BLaER1 (cell line): ENCODE measurements around the gene SLCO3A1.

ENCODE experiments used
- H3K27ac ChIP-seq: shearing (Covaris generic); formaldehyde crosslinking; 2 replicates; pipeline ENCODE4 v1.8.1; 2022
- H3K27me3 ChIP-seq: shearing (Covaris generic); formaldehyde crosslinking; 2 replicates; pipeline ENCODE4 v1.8.1; 2022
- H3K36me3 ChIP-seq: shearing (Covaris generic); formaldehyde crosslinking; 2 replicates; pipeline ENCODE4 v1.8.1; 2022
- H3K4me1 ChIP-seq: shearing (Covaris generic); formaldehyde crosslinking; 2 replicates; pipeline ENCODE4 v1.8.1; 2022
- H3K4me2 ChIP-seq: shearing (Covaris generic); formaldehyde crosslinking; 2 replicates; pipeline ENCODE4 v1.8.1; 2022
- H3K4me3 ChIP-seq: shearing (Covaris generic); formaldehyde crosslinking; 2 replicates; pipeline ENCODE4 v1.8.1; 2022
- H3K9ac ChIP-seq: shearing (Covaris generic); formaldehyde crosslinking; 2 replicates; pipeline ENCODE4 v1.8.1; 2022
- H3K9me3 ChIP-seq: shearing (Covaris generic); formaldehyde crosslinking; 2 replicates; pipeline ENCODE4 v1.8.1; 2022
- H4K20me1 ChIP-seq: shearing (Covaris generic); formaldehyde crosslinking; 2 replicates; pipeline ENCODE4 v1.8.1; 2022
- Cebpa-rat ChIP-seq: shearing (Covaris generic); IDR thresholded peaks from 2 replicates; pipeline ENCODE4 v1.8.1; 2022

Gene SLCO3A1

DNA sequence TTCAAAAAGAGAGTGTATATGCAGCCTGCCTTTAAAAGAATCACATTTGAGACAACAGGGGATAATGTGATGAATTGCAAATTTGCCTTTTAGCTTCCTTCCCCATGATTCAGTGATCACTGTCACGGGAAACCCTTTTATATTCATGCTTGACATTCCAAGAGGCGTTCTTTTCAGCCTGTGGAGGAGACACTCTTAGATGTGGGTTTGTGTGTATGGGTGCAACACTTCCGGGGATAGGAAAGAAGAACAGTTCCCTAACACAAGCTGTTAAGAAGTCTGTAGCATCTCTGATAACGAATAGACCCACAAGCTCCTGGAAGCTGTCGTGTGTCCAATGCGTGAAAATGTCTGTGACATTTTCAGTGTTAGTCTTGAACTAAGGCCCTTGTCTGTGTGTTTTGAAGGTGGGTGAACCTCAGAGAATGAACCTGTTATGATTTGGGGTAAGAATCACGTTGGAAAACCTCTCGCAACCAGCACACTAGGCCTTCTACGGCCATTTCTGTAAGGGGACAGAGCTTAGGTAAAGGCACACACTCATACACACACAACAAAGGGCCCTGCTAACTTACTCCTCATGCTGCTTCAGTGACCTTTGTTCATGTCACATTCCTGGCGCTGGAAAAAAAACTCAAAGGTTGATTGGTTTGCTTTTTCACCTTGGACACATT lies 311.0 kb downstream of the SLCO3A1 start:
- Histone ChIP-seq H3K4me2 (peak overlapping the region; percentile 56), H3K9ac (no peak overlapping the region), H3K9me3 (no peaks in the 10 kb centered on the region), H4K20me1 (no peaks in the 10 kb centered on the region), H3K27ac (no peak overlapping the region), H3K4me1 (peaks cover 45% of the 10 kb centered on the region), H3K4me3 (no peak overlapping the region), H3K27me3 (no peaks in the 10 kb centered on the region), H3K36me3 (no peaks in the 10 kb centered on the region)
- no peak for TF ChIP-seq Cebpa-rat

DNA sequence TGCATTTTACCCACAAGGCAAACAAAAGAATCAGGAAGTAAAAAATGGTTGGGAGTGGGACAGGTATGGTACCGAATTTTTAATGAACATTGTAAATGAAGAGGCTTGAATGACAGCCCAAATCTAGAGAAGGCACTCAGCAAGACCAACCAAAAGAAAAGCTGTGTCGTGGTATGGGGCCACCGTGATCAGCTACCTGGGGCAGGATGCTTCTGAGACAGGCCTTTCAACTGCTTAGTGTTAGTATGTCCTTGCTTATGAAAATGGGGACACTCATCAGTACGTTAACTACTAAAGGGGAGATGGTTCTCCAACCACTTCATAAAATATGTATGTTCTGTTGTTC lies 311.5 kb downstream of the SLCO3A1 start:
- H3K27me3 ChIP-seq = no peaks in the 10 kb centered on the region
- no peak overlapping the region for H3K4me3 ChIP-seq
- no peaks in the 10 kb centered on the region for H4K20me1 ChIP-seq
- TF ChIP-seq Cebpa-rat = no peak
- no peak overlapping the region for H3K27ac ChIP-seq
- no peaks in the 10 kb centered on the region for H3K36me3 ChIP-seq
- peak overlapping the region; percentile 56 for H3K4me2 ChIP-seq
- H3K9ac ChIP-seq = no peak overlapping the region
- H3K9me3 ChIP-seq = no peaks in the 10 kb centered on the region
- H3K4me1 ChIP-seq = peaks cover 45% of the 10 kb centered on the region

GRCh38 chr15:92166029-92166428 lies 312.5 kb downstream of the SLCO3A1 start:
- Histone ChIP-seq H3K4me1 (peaks cover 42% of the 10 kb centered on the region), H3K4me3 (no peak overlapping the region), H3K9me3 (no peaks in the 10 kb centered on the region), H3K9ac (no peak overlapping the region), H3K36me3 (no peaks in the 10 kb centered on the region), H3K27ac (no peak overlapping the region), H3K4me2 (peak overlapping the region; percentile 71), H3K27me3 (no peaks in the 10 kb centered on the region), H4K20me1 (no peaks in the 10 kb centered on the region)
- TF ChIP-seq Cebpa-rat = no peak

GRCh38 chr15:92166751-92167405 lies 313.4 kb downstream of the SLCO3A1 start:
- no peak for TF ChIP-seq Cebpa-rat
- Histone ChIP-seq H3K4me1 (peaks cover 40% of the 10 kb centered on the region), H3K4me2 (peak overlapping the region; percentile 71), H3K27ac (no peak overlapping the region), H3K27me3 (no peaks in the 10 kb centered on the region), H3K9ac (no peak overlapping the region), H3K9me3 (no peaks in the 10 kb centered on the region), H4K20me1 (no peaks in the 10 kb centered on the region), H3K4me3 (no peak overlapping the region), H3K36me3 (no peaks in the 10 kb centered on the region)

- H3K4me1 ChIP-seq = peaks cover 40% of the 10 kb centered on the region
Measured at GRCh38 chr15:92167451-92167850, 313.9 kb downstream of the SLCO3A1 start.

DNA sequence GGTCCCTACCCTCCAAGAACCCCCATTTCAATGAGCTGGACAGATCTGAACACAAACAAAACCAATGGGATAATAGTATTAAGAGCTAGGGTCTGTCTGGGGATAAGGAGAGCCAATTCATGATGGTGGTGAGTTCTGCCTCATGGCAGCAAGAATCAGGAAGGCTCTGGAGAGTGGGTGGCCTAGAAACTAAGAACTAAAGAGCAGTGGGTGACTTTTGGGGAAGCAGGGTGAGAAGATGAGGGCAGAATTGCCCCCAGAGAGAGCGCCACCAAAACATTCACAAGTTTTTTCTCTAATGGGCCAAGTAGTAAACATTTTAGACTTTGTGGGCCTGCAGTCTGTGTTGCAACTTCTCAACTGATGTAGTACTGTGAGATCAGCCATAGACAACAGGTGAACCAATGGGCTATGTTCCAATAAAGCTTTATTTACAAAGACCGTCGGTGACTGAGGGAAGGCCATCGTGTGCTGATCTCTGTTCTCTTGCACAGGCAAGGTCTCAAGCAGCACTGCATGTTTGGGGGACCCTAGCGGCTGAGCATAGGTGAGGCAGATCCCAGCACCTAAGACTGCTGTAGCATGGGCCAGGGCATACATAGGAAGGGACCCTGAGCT lies 314.7 kb downstream of the SLCO3A1 start:
- Histone ChIP-seq H3K4me2 (no peak overlapping the region), H3K4me1 (peaks cover 38% of the 10 kb centered on the region), H3K4me3 (no peak overlapping the region), H3K9ac (no peak overlapping the region), H3K9me3 (no peaks in the 10 kb centered on the region), H4K20me1 (no peaks in the 10 kb centered on the region), H3K36me3 (no peaks in the 10 kb centered on the region), H3K27ac (no peak overlapping the region), H3K27me3 (no peaks in the 10 kb centered on the region)
- no peak for TF ChIP-seq Cebpa-rat

More at GRCh38 chr15:92167451-92167850, 313.9 kb downstream of the SLCO3A1 start:
- Histone ChIP-seq H3K4me2 (peak overlapping the region; percentile 71; the same call in 1 of the 2 replicates), H3K4me3 (no peak overlapping the region), H3K27me3 (no peaks in the 10 kb centered on the region), H3K27ac (no peak overlapping the region), H3K36me3 (no peaks in the 10 kb centered on the region), H3K9ac (no peak overlapping the region), H3K9me3 (no peaks in the 10 kb centered on the region), H4K20me1 (no peaks in the 10 kb centered on the region)
- no peak for TF ChIP-seq Cebpa-rat

- Histone ChIP-seq H4K20me1 (no peaks in the 10 kb centered on the region), H3K4me1 (peaks cover 15% of the 10 kb centered on the region), H3K4me3 (no peak overlapping the region), H3K36me3 (no peaks in the 10 kb centered on the region), H3K27me3 (no peaks in the 10 kb centered on the region), H3K9ac (no peak overlapping the region), H3K9me3 (no peaks in the 10 kb centered on the region), H3K27ac (no peak overlapping the region), H3K4me2 (no peak overlapping the region)
- no peak for TF ChIP-seq Cebpa-rat
Measured at GRCh38 chr15:92170897-92171296, 317.4 kb downstream of the SLCO3A1 start.

GRCh38 chr15:92178911-92179310 lies 325.4 kb downstream of the SLCO3A1 start:
- no peaks in the 10 kb centered on the region for H4K20me1 ChIP-seq
- no peak for TF ChIP-seq Cebpa-rat
- no peak overlapping the region for H3K27ac ChIP-seq
- no peaks in the 10 kb centered on the region for H3K27me3 ChIP-seq
- no peaks in the 10 kb centered on the region for H3K36me3 ChIP-seq
- no peak overlapping the region for H3K4me2 ChIP-seq
- H3K9ac ChIP-seq = no peak overlapping the region
- H3K9me3 ChIP-seq = no peaks in the 10 kb centered on the region
- H3K4me1 ChIP-seq = peaks cover 2% of the 10 kb centered on the region; the same call in 1 of the 2 replicates
- H3K4me3 ChIP-seq = no peak overlapping the region

DNA sequence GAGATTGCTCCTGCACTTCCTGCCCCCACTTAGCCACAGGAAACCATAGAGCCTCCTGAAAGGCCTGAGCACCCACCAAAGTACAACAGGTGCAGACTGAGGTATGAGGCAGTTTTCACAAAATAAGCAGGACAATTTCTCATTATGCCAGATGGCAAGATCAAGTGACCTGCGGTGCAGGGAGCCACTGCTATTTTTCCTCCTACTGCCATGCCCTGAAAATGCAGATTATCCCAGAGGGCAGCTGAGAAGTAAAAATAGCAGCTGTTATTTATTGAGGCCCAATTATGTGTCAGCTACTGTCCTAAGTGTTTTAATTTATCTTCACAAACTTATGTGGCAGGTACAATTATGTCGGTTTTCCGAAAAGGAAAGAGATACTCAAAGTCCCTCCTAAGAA lies 330.6 kb downstream of the SLCO3A1 start:
- H3K4me1 ChIP-seq = peaks cover 5% of the 10 kb centered on the region; the same call in 1 of the 2 replicates
- no peak overlapping the region for H3K4me2 ChIP-seq
- no peaks in the 10 kb centered on the region for H3K36me3 ChIP-seq
- no peak overlapping the region for H3K27ac ChIP-seq
- no peak overlapping the region for H3K4me3 ChIP-seq
- no peak for TF ChIP-seq Cebpa-rat
- H4K20me1 ChIP-seq = no peaks in the 10 kb centered on the region
- H3K9me3 ChIP-seq = no peaks in the 10 kb centered on the region
- no peaks in the 10 kb centered on the region for H3K27me3 ChIP-seq
- H3K9ac ChIP-seq = no peak overlapping the region

GRCh38 chr15:92184679-92185230 lies 331.2 kb downstream of the SLCO3A1 start:
- Histone ChIP-seq H4K20me1 (no peaks in the 10 kb centered on the region), H3K27ac (no peak overlapping the region), H3K27me3 (no peaks in the 10 kb centered on the region), H3K4me2 (no peak overlapping the region), H3K4me1 (peaks cover 5% of the 10 kb centered on the region; the same call in 1 of the 2 replicates), H3K36me3 (no peaks in the 10 kb centered on the region), H3K9ac (no peak overlapping the region), H3K4me3 (no peak overlapping the region), H3K9me3 (no peaks in the 10 kb centered on the region)
- TF ChIP-seq Cebpa-rat = no peak
